Measurements from ENCODE around the gene SYMPK. TPM values are rescaled to one million over a fixed set of nuclear protein-coding genes. Genes with fewer than 3 reads are reported as not detected.
"Not testable (repeated sequence)": the region's sequence is repeated elsewhere in the genome, so short reads cannot be mapped to it uniquely, and the experiment has no call there.

Gene SYMPK
- total RNA-seq, 2 donors from 2014 or later = 29.0 to 29.6 TPM

- intact Hi-C loops (cut with DNase I) = no loop called here
- peak; percentile 29 to 31 for ATAC-seq
- no peak for DNase-seq
Measured at GRCh38 chr19:45815481-45816216, 47.3 kb downstream of the SYMPK start.

GRCh38 chr19:45814851-45815480 lies 48.0 kb downstream of the SYMPK start, which contains the start of gene RSPH6A:
Gene RSPH6A, minus strand, starts transcription at chr19:45815308. Its CDS starts 132 bp downstream, at chr19:45815176.
- no peak for DNase-seq
- intact Hi-C loops (cut with DNase I) = no loop called here
- peak in 1 of 2 donors; percentile 4 for ATAC-seq

GRCh38 chr19:45814166-45814780 lies 48.7 kb downstream of the SYMPK start:
- intact Hi-C loops (cut with DNase I) = no loop called here

GRCh38 chr19:45812297-45812696 lies 50.6 kb downstream of the SYMPK start:
- DNase-seq (no peak), ATAC-seq (no peak)
- intact Hi-C loops (cut with DNase I) = no loop called here

More at GRCh38 chr19:45814166-45814780, 48.7 kb downstream of the SYMPK start:
- DNase-seq (no peak), ATAC-seq (no peak)

- intact Hi-C loops (cut with DNase I) = no loop called here
- DNase-seq (no peak), ATAC-seq (no peak)
Measured at GRCh38 chr19:45809643-45810159, 53.2 kb downstream of the SYMPK start.

- intact Hi-C loops (cut with DNase I) = no loop called here
- DNase-seq = no peak
- no peak for ATAC-seq
Measured at GRCh38 chr19:45805719-45806118, 57.2 kb downstream of the SYMPK start.

GRCh38 chr19:45804959-45805230 lies 58.1 kb downstream of the SYMPK start:
- intact Hi-C loops (cut with DNase I) = no loop called here
- ATAC-seq = no peak
- DNase-seq = no peak

- DNase-seq = no peak
- intact Hi-C loops (cut with DNase I) = no loop called here
- ATAC-seq = no peak
Measured at GRCh38 chr19:45804140-45804958, 58.6 kb downstream of the SYMPK start.

GRCh38 chr19:45801603-45802175 lies 61.3 kb downstream of the SYMPK start:
- ATAC-seq (no peak), DNase-seq (no peak)
- intact Hi-C loops (cut with DNase I) = no loop called here

GRCh38 chr19:45800070-45800553 lies 62.8 kb downstream of the SYMPK start:
- ATAC-seq (peak in 1 of 2 donors; percentile 14), DNase-seq (no peak)
- intact Hi-C loops (cut with DNase I) = no loop called here

- ATAC-seq; DNase-seq; intact Hi-C loops (cut with DNase I): not testable (repeated sequence)
Measured at GRCh38 chr19:45799541-45799940, 63.4 kb downstream of the SYMPK start.

- no peak for DNase-seq
- peak; percentile 85 to 86 for ATAC-seq
- intact Hi-C loops (cut with DNase I) = no loop called here
Measured at GRCh38 chr19:45798995-45799517, 63.9 kb downstream of the SYMPK start.

- intact Hi-C loops (cut with DNase I) = no loop called here
- DNase-seq = no peak
- ATAC-seq = no peak
Measured at GRCh38 chr19:45794627-45795026, 68.3 kb downstream of the SYMPK start.

- intact Hi-C loops (cut with DNase I) = no loop called here
- ATAC-seq (no peak), DNase-seq (no peak)
Measured at GRCh38 chr19:45793876-45794275, 69.1 kb downstream of the SYMPK start.

GRCh38 chr19:45793178-45793564 lies 69.8 kb downstream of the SYMPK start:
- DNase-seq (no peak), ATAC-seq (no peak)
- intact Hi-C loops (cut with DNase I) = no loop called here

GRCh38 chr19:45792470-45793177 lies 70.3 kb downstream of the SYMPK start, which contains the start of gene DMWD:
Gene DMWD, minus strand, starts transcription at chr19:45792845. Its CDS starts 89 bp downstream, at chr19:45792756.
- ATAC-seq (peak; percentile 97 to 99), DNase-seq (peak; percentile 100)
- intact Hi-C loops (cut with DNase I) = no loop called here

GRCh38 chr19:45791744-45792469 lies 71.0 kb downstream of the SYMPK start:
- DNase-seq (no peak), ATAC-seq (no peak)
- intact Hi-C loops (cut with DNase I) = no loop called here

Measured in left cardiac atrium (tissue), 4 donors.